Transverse colon (tissue), 3 donors: ENCODE data around the gene FANCD2.

ENCODE experiments used
- POLR2A ChIP-seq: fragments of 450-650 bp; IDR thresholded peaks from one replicate; pipeline ENCODE4 v1.6.1; 2016; ENCODE audit warnings: antibody characterized with exemption, mild to moderate bottlenecking, moderate library complexity
- TF ChIP-seq, protein P1 (sequence below), 5 experiments: fragments of 200-600 bp in 3 of 5; fragments of 450-650 bp in 2 of 5; sonication (generic) in 3 of 5; IDR thresholded peaks; 1 replicate in 2 of 5; 2 replicates in 3 of 5; pipeline ENCODE4 v1.5.1; 2016 to 2017; ENCODE audit warnings: antibody characterized with exemption in 5 of 5, inconsistent platforms in 3 of 5, mild to moderate bottlenecking in 2 of 5, moderate library complexity in 1 of 5

DNA sequence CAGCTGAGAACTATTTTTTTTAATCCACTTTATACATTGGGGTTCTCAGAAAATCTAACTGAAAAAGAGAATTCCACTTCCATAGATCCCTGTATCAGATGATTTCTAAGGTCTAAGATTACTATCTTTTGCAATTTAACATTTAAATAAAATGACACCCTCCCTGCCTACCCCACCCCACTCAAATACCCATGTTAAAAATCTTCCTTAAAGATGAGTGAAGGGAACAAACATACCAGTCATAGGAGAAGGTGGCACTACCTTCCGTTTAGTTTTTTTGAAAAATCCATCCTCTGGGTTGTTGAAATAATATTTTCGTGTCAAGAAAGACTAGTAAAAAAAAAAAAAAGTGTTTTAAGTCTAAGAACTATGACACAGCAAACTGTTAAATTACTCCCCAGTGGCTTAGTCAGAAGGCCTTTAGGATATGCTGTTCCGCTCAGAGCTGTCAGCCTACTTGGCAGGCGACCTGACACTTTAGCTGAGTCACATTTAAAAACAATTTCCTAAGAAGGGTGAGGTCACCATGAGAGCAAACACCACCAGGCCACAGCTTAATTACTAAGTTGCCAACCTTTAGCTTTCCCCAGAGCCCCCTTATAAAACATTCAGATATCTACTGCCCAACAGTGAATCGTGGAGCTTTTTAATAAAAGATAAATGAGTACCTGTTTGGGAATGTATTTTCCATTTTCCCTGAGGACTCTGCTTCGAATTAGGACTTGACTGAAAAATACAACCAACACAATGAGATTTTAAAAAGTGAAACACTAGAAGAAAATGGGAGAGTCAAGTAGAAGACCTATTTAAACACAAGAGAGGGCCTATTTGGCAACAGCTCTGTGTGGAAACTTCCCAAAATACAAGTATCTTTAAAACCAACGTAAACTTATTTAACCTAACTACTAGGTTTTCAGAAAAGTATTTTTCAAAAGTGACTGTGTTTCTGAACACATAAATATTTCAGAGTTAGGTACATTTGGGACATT is 49.2 kb upstream of the FANCD2 start:
- TF ChIP-seq, protein P1, sequence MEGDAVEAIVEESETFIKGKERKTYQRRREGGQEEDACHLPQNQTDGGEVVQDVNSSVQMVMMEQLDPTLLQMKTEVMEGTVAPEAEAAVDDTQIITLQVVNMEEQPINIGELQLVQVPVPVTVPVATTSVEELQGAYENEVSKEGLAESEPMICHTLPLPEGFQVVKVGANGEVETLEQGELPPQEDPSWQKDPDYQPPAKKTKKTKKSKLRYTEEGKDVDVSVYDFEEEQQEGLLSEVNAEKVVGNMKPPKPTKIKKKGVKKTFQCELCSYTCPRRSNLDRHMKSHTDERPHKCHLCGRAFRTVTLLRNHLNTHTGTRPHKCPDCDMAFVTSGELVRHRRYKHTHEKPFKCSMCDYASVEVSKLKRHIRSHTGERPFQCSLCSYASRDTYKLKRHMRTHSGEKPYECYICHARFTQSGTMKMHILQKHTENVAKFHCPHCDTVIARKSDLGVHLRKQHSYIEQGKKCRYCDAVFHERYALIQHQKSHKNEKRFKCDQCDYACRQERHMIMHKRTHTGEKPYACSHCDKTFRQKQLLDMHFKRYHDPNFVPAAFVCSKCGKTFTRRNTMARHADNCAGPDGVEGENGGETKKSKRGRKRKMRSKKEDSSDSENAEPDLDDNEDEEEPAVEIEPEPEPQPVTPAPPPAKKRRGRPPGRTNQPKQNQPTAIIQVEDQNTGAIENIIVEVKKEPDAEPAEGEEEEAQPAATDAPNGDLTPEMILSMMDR (IDR thresholded peaks at IDR 0.05): no peak
- no peak for TF ChIP-seq POLR2A
